Muscle layer of duodenum (tissue), 2 donors: ENCODE results near the gene LDHB.

Experiments used
- H3K27ac ChIP-seq: one replicate; pipeline ENCODE4 v1.7.0; 2013; ENCODE audit warnings: mild to moderate bottlenecking, low read length
- H3K27me3 ChIP-seq: one replicate; pipeline ENCODE4 v1.7.0; 2013; ENCODE audit warnings: low read depth, mild to moderate bottlenecking, control low read depth, low read length
- H3K36me3 ChIP-seq, 2 donors: one replicate each; pipeline ENCODE4 v1.7.0; 2013; ENCODE audit warnings: low read length in 2 of 2, control low read depth in 1 of 2, mild to moderate bottlenecking in 1 of 2; ENCODE audit not compliant: insufficient read depth in 2 of 2, control insufficient read depth in 1 of 2
- H3K4me1 ChIP-seq, 2 donors: one replicate each; pipeline ENCODE4 v1.7.0; 2013; ENCODE audit warnings: low read length in 2 of 2, mild to moderate bottlenecking in 2 of 2, control low read depth in 1 of 2, moderate library complexity in 1 of 2; ENCODE audit not compliant: insufficient read depth in 2 of 2, control insufficient read depth in 1 of 2
- H3K4me3 ChIP-seq, 2 donors: one replicate each; pipeline ENCODE4 v1.7.0; 2013; ENCODE audit warnings: low read length in 2 of 2, low read depth in 1 of 2, mild to moderate bottlenecking in 1 of 2
- H3K9me3 ChIP-seq, 2 donors: one replicate each; pipeline ENCODE4 v1.7.0; 2013; ENCODE audit warnings: low read length in 2 of 2, control low read depth in 1 of 2, mild to moderate bottlenecking in 1 of 2; ENCODE audit not compliant: control insufficient read depth in 1 of 2
- donor health status: healthy.

Gene LDHB

GRCh38 chr12:21657326-21658077, at the start of gene LDHB:
TSS of gene LDHB (minus strand) at chr12:21657842. CDS start at chr12:21654671, 3,171 bp downstream.
- no peaks in the 10 kb centered on the region for H3K9me3 ChIP-seq
- H3K27me3 ChIP-seq = no peaks in the 10 kb centered on the region
- peak within 1 kb of the TSS; percentile 84 for H3K27ac ChIP-seq
- peaks cover 3 to 15% of the 10 kb centered on the region in 2 donors for H3K4me1 ChIP-seq
- H3K4me3 ChIP-seq = peak within 1 kb of the TSS; percentile 80 to 86
- peaks cover 8 to 9% of the 10 kb centered on the region in 2 donors for H3K36me3 ChIP-seq

GRCh38 chr12:21704847-21705246, 47.2 kb upstream of the LDHB start:
- Histone ChIP-seq H3K27me3 (no peaks in the 10 kb centered on the region), H3K4me1 (peaks cover 0 to 7% of the 10 kb centered on the region in 2 donors)

DNA sequence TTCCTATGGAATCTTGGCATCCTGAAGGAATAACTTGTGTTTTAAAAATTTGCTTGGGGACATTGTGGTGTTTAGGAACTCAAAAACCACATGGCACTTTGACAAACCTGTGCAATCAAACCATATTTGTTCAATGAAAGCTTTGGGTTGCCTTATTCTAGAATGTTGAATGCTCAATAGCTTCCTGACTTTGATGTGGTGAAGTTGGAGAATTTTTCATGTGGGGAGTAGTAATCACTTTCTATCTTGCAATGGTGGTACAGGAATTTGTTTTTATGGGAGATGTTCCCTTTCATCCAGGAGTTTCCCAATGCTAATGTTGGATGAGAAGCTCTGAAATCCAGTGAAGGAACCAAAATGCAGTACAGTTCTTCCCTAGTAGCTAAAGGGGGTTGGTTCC, 42.2 kb upstream of the LDHB start:
- Histone ChIP-seq H3K4me3 (no peak overlapping the region), H3K27ac (no peak overlapping the region), H3K4me1 (no peaks in the 10 kb centered on the region), H3K9me3 (no peaks in the 10 kb centered on the region), H3K36me3 (no peaks in the 10 kb centered on the region), H3K27me3 (no peaks in the 10 kb centered on the region)

More at GRCh38 chr12:21704847-21705246, 47.2 kb upstream of the LDHB start:
- Histone ChIP-seq H3K9me3 (peaks cover 0 to 2% of the 10 kb centered on the region in 2 donors), H3K36me3 (no peaks in the 10 kb centered on the region), H3K4me3 (no peak overlapping the region), H3K27ac (no peak overlapping the region)

DNA sequence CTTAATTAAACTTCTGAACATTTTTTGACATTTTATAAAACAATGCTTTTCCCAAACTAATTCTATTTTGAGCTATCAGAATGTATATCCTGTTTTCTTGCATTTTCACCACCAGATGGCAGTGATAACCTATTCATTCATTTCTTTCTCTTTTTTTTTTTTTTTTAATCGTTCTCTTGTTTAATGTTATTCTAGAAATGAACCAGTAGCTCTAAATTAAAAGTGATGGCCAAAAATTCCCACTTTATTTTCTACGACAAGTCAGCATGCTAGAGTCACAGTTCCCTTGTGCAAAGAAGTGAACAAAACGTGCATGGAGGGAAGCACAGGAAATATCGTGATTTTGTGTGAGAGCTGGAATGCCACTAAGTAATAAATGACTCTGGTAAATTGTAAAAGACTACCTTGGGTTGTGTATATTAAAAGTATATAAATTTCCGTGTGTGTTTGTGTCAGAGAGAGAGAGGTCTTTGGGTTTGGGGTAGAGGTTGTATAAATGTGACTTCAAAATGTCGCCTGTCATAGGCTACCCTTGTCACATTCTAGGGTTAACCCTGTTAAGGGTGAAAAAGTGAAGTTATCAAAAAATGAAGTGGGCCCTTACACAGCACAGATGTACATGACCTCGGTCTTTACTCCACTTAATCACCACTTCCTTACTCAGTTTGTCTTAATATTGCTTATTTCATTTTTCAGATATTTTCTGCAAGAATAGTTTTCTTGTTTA, 40.4 kb upstream of the LDHB start:
- H3K9me3 ChIP-seq = no peaks in the 10 kb centered on the region
- H3K36me3 ChIP-seq = no peaks in the 10 kb centered on the region
- peak overlapping the region; percentile 40 to 41 for H3K4me3 ChIP-seq
- H3K27ac ChIP-seq = no peak overlapping the region
- no peaks in the 10 kb centered on the region for H3K4me1 ChIP-seq
- H3K27me3 ChIP-seq = no peaks in the 10 kb centered on the region

DNA sequence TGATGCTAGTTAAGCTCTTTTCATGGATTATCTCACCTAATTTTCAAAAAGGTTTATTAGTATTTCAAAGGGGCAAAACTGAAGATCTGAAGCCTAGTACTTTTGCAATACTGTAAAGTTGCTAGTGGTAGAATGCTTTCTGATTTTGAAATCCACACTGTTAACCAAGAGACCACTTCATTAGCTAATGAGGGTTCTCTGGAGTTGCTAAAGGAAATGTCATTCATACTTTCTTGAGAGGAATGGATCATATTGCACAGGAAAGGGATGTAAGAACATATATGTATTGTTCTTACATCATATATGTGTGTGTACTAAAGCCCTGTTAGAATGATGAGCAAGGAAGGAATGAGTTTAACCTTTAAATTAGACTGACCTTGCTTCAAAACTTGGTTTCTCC, 39.0 kb upstream of the LDHB start:
- Histone ChIP-seq H3K27ac (no peak overlapping the region), H3K27me3 (no peaks in the 10 kb centered on the region), H3K4me3 (no peak overlapping the region), H3K4me1 (no peaks in the 10 kb centered on the region), H3K9me3 (no peaks in the 10 kb centered on the region), H3K36me3 (no peaks in the 10 kb centered on the region)

DNA sequence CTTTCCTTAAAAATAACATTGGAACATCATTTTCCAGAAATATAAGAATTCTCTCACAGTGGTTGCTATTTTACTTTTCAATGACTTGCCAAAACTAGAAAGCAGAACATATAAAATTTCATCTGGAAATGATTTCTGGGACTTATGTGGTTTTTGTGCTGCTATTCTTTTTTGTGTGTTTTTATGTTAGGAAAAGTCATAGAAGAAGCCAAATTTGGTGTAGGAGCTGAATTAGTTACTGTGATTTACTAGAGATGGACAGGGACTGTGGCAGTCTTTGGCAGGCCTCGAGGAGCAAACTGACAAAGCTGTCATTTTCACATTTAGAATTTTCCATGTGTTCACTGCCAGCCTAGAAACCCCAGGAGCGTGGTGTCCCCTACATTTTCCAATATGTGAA, 38.3 kb upstream of the LDHB start:
- H3K4me3 ChIP-seq = no peak overlapping the region
- H3K27me3 ChIP-seq = no peaks in the 10 kb centered on the region
- H3K36me3 ChIP-seq = no peaks in the 10 kb centered on the region
- no peaks in the 10 kb centered on the region for H3K9me3 ChIP-seq
- no peak overlapping the region for H3K27ac ChIP-seq
- no peaks in the 10 kb centered on the region for H3K4me1 ChIP-seq

- Histone ChIP-seq H3K36me3 (no peaks in the 10 kb centered on the region), H3K9me3 (no peaks in the 10 kb centered on the region), H3K27me3 (no peaks in the 10 kb centered on the region), H3K4me3 (no peak overlapping the region), H3K4me1 (no peaks in the 10 kb centered on the region), H3K27ac (no peak overlapping the region)
These were observed 37.0 kb upstream of the LDHB start for GRCh38 chr12:21694660-21695059.

- no peak overlapping the region for H3K27ac ChIP-seq
- H3K9me3 ChIP-seq = no peaks in the 10 kb centered on the region
- H3K36me3 ChIP-seq = no peaks in the 10 kb centered on the region
- no peaks in the 10 kb centered on the region for H3K4me1 ChIP-seq
- no peaks in the 10 kb centered on the region for H3K27me3 ChIP-seq
- no peak overlapping the region for H3K4me3 ChIP-seq
These were observed 33.9 kb upstream of the LDHB start for GRCh38 chr12:21691515-21691914.

- H3K4me3 ChIP-seq = no peak overlapping the region
- H3K36me3 ChIP-seq = no peaks in the 10 kb centered on the region
- H3K4me1 ChIP-seq = no peaks in the 10 kb centered on the region
- H3K27me3 ChIP-seq = no peaks in the 10 kb centered on the region
- no peaks in the 10 kb centered on the region for H3K9me3 ChIP-seq
- no peak overlapping the region for H3K27ac ChIP-seq
These were observed 33.2 kb upstream of the LDHB start for GRCh38 chr12:21690704-21691368.

GRCh38 chr12:21683115-21683514, 25.5 kb upstream of the LDHB start:
- no peaks in the 10 kb centered on the region for H3K36me3 ChIP-seq
- H3K4me3 ChIP-seq = no peak overlapping the region
- no peaks in the 10 kb centered on the region for H3K9me3 ChIP-seq
- H3K27ac ChIP-seq = no peak overlapping the region
- no peaks in the 10 kb centered on the region for H3K4me1 ChIP-seq
- H3K27me3 ChIP-seq = no peaks in the 10 kb centered on the region

GRCh38 chr12:21678959-21679358, 21.3 kb upstream of the LDHB start:
- no peak overlapping the region for H3K27ac ChIP-seq
- H3K9me3 ChIP-seq = no peaks in the 10 kb centered on the region
- no peaks in the 10 kb centered on the region for H3K36me3 ChIP-seq
- H3K4me1 ChIP-seq = no peaks in the 10 kb centered on the region
- H3K27me3 ChIP-seq = no peaks in the 10 kb centered on the region
- no peak overlapping the region for H3K4me3 ChIP-seq
